ENCODE data around the gene OR1L8.

- TF ChIP-seq POLR2A (IDR thresholded peaks at IDR 0.05): no peak
- no peak for TF ChIP-seq CTCF (IDR thresholded peaks at IDR 0.05)
These were observed 23.4 kb upstream of the OR1L8 start for GRCh38 chr9:122606587-122606986.

All from lower leg skin (tissue), 3 donors.